NCI-H2171 treated with DMSO at 0.1 percent for 48 hours (cell line): ENCODE data around the gene SASH1.
"Not testable (repeated sequence)": the region's sequence is repeated elsewhere in the genome, so short reads cannot be mapped to it uniquely, and the experiment has no call there.

Experiments
- DNase-seq: peaks from one replicate; lab custom pipeline; 2025; lab: John Stamatoyannopoulos, UW

SASH1 gene

DNA sequence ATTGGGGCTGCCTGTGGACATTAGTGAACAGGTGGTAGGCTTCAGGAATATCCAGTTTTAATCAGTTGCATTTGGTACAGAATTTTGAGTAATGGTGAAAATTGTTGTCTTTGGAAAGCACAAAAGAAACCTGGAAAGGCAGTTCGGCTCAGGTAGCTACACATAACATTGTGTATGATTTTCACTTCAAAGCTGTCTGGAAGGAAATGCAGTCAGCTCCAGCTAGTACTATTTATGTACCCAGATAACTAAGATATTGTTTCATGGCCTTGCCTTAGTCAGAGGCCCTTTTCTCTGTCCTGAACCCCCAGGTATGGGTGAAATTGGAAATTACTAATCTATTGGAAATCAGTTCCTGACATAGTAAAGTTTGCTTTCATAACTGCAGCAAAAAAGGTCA is 208.6 kb downstream of the SASH1 start:
- no peak for DNase-seq

DNA sequence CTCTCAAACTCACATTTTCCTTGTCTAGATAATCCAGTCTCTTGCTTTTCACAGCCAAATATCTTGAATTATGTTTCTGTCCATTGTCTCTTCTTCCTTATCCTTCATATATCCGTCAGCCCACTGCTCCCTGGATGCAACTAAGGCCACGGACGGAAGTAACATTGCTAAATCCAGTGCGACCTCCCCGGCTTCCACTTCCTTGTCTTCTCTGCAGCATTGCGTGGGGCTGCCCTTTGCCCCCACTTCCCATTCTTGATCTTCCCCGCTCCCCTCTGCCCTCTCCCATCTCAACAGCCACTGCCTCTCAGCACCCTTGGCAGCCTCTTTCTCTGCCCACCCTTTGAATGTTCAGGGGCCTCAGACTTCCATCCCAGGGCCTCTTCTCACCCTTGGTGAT is 213.8 kb downstream of the SASH1 start:
- no peak for DNase-seq

DNA sequence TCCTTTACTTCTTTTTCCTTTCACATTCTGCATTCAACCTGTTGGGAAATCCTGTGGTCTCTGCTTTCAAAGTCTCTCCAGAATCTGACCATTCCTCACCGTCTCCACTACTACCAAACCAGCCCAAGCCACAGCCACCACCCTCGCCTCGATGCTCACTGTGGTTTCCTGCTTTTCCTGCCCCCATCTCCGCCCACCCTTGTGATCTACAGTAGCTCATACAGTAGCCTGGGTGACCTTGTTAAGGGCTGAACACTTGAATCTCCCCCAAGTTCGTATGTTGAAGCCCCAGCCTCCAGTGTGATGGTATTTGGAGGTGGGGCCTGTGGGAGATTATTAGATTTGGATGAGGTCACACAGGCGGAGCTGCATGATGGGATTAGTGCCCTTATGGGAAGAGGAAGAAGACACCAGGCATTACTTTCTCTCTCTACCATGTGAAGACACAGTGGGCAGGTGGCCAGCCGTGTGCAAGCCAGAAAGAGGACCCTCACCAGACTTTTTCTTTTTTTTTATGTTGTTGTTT is 215.2 kb downstream of the SASH1 start:
- DNase-seq = no peak

DNA sequence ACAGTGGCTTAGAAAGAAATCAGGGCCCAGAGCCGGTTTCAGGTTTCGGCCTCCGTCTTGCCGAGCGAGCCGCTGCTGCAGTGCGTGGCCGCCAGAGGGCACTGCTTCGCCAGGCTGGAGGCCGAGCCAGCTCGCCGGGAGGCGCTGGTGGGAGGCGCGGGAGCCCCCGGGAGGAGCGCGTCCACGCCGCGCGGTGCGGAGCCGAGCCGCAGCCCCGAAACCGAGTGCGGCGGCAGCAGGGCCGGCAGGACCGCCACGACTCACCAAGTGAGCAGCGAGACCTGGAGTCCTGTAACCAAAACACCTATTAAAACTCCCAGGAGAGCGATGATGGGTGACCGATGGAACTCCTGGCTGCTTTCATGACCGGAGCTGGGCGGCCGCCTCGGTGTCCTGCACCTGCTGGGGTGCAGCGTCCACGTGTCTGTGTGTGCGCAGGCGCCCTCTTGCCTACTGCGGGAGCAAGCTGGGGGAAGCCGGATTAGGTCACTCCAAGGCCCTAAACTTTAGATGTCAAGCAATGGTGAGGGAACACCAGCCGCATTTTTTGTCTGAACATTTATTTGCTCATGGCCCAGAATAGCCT is 217.3 kb downstream of the SASH1 start:
- DNase-seq = peak; percentile 68

DNA sequence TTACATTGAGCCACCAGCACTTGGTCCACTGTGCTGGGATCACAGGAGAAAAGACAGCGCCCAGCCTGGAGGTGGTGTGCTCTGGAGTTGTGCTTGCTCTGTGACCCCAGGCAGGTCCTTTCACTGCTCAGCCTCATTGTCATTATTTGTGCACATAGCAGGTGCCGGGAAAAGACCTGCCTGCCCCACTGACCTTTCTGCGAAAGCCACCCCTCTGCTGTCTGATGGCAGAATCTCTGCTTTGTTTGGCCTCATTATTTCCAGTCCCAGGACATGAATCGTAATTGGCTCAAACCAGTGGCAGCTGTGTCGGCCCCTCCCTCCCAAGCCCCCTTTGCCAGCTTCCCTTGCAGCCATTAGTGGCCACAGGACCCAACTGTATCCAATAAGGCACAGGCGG is 219.0 kb downstream of the SASH1 start:
- DNase-seq = no peak

DNA sequence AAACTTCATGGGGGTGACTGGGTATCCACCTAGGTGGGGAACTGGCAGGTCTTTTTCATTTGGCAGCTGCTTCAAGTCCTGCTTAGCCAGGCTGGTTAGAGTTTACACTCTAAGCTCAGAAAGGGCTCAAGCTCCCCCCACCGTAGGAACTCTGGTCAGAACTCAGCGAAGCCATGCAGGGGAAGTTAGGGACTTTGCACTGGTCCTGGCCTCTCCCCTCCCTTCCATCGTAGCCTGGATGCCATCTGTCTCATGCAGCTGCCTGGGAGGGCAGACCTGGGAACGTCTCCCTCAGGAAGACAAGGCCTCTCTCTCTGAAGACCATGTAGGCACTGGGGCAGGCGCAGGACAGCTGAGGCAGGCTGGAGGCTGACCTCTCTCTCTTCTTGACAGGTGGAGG is 220.4 kb downstream of the SASH1 start:
- DNase-seq = no peak

DNA sequence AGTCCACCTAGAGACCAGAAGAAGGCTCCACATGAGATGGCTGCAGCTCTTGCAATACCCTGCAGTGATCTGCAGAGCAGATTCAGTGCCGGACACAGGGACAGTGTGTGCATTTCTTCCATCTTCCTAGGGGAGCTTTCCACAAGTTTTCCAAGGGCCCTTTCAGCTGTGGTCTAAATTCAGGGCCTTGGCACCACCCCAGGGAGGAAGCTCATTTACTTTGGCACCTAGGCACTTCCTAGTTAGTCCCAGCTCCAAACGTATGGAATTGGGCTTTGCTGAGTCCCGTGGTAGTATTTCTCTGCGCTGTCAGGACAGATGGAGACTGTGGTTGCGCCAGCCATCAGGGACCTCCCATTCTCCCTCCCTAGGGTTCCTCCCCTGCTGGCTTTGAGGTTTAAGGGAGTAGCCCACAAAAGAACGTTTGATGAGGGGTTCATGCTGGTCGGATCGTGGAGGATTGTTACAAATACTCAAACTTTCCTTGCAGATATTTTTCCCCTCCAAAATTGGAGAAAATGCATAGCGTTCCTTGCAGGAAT is 221.9 kb downstream of the SASH1 start:
- no peak for DNase-seq

DNA sequence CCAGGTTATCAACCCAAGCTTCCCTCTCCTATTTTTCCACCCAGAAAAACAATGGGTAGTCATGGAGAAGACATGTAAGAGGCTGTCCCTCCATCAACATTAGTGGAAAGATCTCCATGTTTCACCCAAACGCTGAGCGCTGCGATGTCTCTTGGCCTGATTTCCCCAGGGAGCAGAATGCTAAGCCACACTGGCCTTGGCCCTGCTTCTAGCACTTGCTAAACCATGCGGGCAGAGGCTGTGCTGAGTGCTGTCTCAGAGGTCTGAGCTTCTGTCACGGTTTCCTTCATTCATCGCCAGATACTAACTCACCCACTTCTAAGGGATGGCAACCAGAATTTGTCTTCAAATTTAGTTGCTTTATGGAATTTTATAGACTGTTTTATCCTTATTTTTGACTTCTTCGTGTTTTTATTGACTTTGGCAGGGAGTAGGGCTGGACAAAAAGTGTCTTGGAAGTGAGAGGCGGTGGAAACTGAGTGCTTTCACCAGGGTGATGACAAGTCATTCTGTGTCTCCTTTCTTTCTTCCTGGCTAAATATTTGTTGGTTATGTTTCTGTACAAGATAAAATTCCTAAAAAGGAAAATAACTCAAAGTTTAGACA is 222.8 kb downstream of the SASH1 start:
- DNase-seq = no peak

DNA sequence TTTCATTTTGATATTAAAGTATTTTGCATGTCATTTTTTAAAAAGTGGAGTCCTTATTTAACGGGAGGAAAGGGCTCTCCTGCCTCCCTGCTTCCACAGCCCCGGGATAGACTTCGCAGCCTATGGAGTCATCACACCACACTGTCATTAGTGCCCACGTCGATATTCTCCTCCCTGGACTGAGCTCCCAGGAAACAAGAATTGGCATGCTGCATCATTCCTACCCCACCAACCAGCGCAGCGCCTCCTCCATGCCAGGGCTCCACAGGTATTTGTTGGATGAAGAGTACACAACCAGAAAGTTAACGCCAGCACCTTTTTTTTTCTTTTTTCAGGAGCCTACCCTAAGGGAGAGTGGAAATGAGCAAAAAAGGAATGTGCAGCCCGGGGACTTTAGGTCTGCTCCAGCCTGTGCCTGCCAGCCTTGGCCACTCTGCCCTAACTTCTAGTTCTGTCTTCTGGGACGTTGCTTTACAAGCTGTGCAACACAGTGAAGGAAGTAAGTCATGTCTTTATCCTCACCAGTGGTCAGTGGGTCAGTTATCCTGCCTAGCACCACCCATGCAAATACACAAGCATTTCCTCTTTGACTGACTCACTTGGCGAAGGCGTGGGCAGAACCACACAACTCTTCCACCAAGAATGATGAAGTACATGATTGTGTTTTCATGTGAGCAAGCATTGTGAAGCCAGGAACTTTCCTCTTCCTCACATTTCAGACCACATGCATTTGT is 223.5 kb downstream of the SASH1 start:
- DNase-seq = no peak

DNA sequence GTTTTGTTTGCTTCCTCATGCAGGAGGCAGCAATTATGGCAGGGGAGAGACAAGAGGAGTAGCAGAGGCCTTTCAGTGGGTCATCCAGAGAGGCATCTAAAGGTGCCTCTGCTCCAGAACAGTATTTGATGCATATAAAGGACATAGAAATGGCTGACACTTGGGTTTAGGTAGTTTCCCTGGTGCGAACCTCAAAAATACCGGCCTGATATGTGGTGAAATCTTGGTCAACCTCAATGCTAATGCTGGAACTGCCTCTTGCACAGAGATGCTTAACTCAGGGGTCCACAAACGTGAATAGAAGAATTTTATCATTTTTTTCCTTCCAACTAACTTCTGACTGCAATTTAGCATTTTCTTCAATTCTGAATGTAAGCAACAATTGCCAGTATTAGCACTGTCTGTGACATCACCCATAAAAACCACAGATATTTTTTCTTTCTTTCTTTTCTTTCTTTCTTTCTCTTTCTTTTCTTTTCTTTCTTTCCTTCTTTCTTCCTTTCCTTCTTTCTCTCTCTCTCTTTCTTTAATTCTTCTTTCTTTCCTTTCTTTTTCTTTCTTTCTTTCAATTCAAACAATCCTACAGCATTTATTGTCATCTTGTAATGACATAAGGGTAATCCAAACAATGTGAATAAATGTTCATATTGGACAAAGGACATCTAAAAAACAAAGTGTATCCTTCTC is 224.2 kb downstream of the SASH1 start:
- no peak for DNase-seq

DNA sequence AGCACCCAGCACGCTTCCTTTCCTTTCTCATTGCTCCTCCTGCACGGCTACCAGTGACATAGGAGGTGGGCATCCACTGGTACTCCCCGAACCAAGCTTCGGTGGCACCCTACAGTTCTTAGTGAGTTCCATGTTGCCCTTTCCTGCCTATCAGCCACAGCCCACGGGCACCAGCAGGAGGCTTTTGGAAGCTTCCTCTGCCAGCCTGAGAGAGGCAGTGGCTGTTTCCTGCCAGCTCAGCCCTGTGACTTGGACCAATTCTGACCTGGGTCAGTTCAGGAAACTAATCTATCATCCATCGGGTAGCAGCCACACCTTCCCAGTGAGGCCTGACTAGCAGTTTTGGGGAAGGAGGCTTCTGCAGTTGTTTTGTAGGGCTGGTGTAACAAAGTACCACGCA is 227.8 kb downstream of the SASH1 start:
- no peak for DNase-seq

DNA sequence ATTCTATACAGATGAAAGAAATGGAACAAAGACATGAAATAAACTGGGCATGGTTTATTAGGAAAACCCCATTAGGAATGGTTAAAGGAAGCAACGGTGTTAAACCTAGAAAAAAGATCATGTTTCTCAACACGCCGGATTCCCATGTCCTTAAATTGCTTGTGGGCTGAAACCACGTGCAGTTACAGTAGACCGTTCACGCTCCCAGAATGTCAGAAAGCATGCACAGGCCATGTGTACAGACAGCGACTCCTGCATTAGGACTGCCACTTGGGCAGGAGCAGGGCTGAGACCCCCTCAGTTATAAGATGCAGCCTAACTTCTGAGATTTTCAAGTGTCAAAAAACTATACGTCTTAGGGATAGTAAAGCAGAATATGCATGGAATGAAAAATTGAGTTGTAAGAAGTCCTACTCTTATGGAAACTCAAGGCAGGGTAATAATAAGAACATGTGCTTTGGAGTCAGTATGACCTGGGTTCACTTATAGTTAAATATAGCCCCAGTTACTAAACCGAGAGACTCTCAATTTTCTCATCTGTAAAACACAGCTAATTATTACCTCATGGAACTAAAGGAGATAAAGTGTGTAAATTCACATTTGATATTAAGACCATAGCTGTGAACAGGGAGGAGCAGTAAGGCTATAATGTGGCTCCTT is 230.2 kb downstream of the SASH1 start:
- no peak for DNase-seq

DNA sequence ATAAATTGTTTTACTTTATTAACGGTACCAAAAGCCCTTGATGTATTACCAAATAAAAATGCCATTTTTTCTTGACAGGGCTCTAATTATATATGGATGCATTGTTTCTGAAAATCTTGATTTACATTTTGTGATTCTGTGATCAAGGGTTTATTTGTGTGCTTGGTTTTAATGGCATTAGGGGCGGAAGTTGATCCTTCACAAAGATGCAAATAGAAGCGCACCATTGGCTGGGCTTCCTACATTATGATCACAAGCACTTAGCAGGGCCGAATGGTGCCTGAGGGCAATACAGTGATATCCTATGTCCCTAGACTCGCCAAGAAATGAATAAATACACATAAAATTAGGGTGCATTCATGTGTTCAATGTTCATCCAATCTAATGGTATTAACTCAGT is 231.3 kb downstream of the SASH1 start:
- no peak for DNase-seq

DNA sequence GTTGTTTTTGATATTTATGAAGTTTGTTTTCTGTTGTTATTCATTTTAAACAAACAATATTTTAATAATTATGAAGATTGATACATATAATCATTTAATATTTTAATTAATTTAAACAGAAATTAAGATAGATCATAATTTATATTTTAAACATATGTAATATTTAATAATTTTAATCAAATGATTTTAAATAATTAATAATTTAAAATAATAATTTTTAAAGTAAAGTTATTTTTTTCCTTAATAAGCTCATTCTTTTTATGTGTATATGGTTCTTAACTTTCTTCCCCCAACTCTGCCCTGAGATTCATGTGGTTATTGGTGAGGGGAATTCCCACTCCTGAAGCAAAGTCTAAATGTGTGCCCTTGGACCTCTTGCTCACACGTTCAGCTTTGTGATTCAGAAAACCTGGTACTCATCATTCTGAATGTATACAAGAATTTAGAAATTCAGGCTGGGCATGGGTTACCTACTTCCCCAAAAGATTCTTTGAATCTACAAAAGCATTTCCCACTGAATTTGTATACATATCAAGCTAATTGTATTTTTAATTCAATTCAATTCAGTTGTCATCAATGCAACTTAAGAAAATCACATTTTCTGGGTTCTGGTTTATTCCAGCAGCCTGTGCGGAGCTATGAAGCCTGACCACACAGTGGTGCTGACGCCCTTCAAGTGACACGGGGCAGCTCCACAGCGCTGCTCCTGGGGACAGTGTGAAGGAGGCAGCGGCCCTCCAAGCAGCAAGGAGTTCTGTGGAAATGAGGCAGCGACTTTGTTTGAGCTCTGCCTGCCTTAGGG is 235.2 kb downstream of the SASH1 start:
- DNase-seq = peak; percentile 75

DNA sequence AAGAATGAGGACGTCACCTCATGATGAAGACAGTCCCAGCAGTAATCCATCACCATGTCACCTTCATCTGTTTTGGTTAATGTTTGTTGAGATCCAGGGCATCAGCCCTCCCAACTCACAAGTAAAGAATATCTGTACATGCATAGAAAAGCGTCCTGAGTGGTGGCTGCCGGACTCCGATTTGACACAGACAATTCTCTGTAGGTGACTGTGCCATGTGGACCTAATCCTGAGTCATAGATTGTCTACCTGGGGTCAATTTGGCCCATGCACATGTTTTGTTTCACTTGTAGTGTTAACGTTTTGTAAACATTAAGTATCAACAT is 235.8 kb downstream of the SASH1 start:
- DNase-seq = no peak

DNA sequence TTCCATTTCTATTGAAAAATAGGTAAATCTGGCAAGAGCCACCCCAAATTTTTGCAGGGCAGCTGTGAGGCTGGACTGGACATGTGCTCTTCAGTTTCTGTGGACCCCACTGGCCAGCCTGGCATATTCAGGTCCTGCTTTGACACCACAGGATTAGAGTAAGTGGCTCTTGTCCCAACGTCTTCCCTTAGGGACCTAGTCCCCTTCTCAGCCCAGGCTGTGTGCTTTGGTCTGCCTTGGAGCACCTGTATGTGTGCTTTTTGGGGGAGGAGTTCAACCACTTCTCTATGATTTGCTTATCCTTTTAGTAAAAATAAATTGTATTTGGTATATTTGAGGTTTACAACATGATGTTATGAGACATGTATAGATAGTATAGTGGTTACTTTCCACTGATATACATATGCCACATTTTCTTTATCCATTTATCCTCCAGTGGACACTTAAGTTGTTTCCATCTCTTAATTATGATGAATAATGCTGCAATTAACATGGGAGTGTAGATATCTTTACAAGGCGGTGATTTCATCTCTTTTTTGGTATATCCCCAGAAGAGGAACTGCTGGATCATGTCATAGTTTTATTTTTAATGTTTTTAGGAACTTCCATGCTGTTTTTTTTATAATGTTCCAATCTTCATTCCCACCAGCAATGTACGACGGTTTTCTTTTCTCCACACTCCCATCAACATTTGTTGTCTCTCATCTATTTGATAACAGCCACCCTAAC is 236.4 kb downstream of the SASH1 start:
- no peak for DNase-seq

DNA sequence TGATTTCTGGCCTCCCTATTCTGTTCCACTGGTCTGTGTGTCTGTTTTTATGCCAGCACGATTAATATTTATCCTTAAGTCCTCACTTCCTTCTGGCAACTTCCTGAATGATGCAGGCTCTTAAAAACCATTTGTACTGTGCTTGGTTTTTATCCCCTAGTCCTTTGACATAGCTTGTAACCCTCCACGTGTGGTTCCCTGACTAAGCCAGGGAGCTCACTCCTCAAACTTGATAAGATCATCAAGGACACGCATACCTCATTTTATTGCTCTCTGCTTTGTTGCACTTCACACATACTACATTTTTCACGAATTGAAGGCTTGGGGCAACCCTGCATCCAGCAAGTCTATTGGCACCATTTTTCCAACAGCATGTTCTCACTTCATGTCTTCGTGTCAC is 237.8 kb downstream of the SASH1 start:
- no peak for DNase-seq

DNA sequence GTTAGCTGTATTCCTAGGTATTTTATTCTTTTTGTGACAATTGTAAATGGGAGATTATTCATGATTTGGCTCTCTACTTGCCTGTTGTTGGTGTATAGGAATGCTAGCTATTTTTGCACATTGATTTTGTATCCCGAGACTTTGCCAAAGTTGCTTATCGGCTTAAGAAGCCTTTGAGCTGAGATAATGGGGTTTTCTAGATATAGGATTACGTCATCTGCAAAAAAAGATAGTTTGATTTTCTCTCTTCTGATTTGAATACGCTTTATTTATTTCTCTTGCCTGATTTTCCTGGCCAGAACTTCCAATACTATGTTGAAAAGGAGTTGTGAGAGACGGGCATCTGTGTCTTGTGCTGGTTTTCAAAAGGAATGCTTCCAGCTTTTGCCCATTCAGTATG is 241.0 kb downstream of the SASH1 start:
- DNase-seq = no peak

DNA sequence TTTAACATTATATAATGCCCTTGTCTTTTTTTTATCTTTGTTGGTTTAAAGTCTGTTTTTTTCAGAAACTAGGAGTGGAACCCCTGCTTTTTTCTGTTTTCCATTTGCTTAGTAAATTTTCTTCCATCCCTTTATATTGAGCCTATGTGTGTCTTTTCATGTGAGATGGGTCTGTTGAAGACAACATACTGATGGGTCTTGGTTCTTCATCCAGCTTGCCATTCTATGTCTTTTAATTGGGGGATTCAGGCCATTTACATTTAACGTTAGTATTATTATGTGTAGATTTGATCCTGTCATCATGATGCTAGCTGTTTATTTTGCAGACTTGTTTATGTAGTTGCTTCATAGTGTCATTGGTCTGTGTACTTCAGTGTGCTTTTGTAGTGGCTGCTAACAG is 243.0 kb downstream of the SASH1 start:
- not testable (repeated sequence) for DNase-seq

DNA sequence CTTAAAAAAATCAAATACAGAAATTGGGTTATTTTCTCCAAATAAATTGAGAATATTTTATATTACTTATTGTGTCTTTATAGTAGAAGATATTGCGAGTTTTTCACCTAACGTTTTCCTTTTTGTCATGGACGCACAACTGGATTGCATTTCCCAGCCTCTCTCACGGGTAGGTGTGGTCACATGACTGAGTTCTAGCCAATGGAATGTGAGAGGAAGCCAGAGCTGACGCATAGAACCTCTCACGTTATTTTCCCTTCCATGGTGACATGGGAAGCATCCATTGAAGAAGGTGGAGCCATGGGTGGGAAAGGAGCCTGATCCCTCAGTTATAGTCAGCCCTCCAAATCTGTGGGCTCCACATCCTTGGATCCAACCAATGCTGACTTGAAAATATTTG is 248.2 kb downstream of the SASH1 start:
- DNase-seq = no peak

DNA sequence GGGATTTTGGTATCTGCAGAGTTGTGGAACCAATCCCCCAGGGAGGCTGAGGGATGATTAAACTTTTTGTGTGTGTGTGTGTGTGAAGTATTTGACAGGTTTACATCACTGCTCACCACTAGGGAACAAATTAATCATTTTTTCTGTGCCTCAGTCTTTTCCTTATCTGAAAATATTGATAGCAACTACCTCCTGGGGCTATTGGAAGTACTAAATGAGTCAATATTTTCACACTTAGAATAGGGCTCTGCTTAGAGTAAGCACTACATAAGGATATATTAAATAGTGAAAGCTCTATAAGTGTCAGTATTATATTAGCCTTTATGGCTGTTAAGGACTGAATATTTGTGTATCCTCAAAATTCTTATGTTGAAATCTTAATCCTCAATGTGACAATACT is 249.0 kb downstream of the SASH1 start:
- no peak for DNase-seq
